ENCODE measurements around the gene CCR6.

CCR6 gene

GRCh38 chr6:167143041-167143440 is 20.1 kb downstream of the CCR6 start:
- H3K4me1 ChIP-seq (ENCODE audit: control insufficient read depth, insufficient read depth, low read length, unreplicated experiment) = no peaks in the 10 kb centered on the region
- H3K36me3 ChIP-seq (ENCODE audit: insufficient read depth, low read length) = no peaks in the 10 kb centered on the region
- H3K4me3 ChIP-seq (ENCODE audit: low read depth, low read length) = no peak overlapping the region
- H2AFZ ChIP-seq (ENCODE audit: low read length, unreplicated experiment) = no peak overlapping the region
- no peak overlapping the region for H3K27ac ChIP-seq (ENCODE audit: low read depth, low read length)
- H3K27me3 ChIP-seq (ENCODE audit: insufficient read depth, low read length) = peaks cover 4% of the 10 kb centered on the region; the same call in 1 of the 2 replicates
- H3K79me2 ChIP-seq (ENCODE audit: control insufficient read depth, insufficient read depth, low read length, unreplicated experiment) = no peaks in the 10 kb centered on the region

GRCh38 chr6:167145461-167145860 is 22.6 kb downstream of the CCR6 start:
- Histone ChIP-seq H3K79me2 (ENCODE audit: control insufficient read depth, insufficient read depth, low read length, unreplicated experiment) (no peaks in the 10 kb centered on the region), H3K27ac (ENCODE audit: low read depth, low read length) (no peak overlapping the region), H3K27me3 (ENCODE audit: insufficient read depth, low read length) (peaks cover 4% of the 10 kb centered on the region; the same call in 1 of the 2 replicates), H3K36me3 (ENCODE audit: insufficient read depth, low read length) (no peaks in the 10 kb centered on the region), H3K4me1 (ENCODE audit: control insufficient read depth, insufficient read depth, low read length, unreplicated experiment) (no peaks in the 10 kb centered on the region), H3K4me3 (ENCODE audit: low read depth, low read length) (no peak overlapping the region), H2AFZ (ENCODE audit: low read length, unreplicated experiment) (no peak overlapping the region)

DNA sequence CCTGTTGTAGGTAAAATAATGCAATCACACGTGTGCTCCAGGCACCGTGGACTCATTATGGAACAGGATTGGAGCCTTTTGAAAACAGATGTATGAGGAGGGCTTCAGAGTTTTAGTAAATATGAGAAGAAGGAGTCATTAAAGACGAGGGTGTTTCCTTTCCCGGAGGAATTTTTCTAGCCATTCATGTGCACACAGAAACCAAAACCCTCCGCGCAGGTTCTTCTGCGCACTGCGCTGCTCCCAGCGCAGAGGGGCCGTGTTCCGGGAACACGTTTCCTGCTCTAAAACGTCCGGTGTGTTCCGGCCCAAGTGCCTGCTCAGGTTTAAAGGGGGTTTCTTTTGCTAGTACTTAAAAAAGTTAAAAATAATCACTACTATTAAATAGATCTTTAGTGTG is 23.2 kb downstream of the CCR6 start:
- Histone ChIP-seq H3K79me2 (ENCODE audit: control insufficient read depth, insufficient read depth, low read length, unreplicated experiment) (no peaks in the 10 kb centered on the region), H3K27ac (ENCODE audit: low read depth, low read length) (no peak overlapping the region), H2AFZ (ENCODE audit: low read length, unreplicated experiment) (no peak overlapping the region), H3K4me1 (ENCODE audit: control insufficient read depth, insufficient read depth, low read length, unreplicated experiment) (no peaks in the 10 kb centered on the region), H3K27me3 (ENCODE audit: insufficient read depth, low read length) (peaks cover 4% of the 10 kb centered on the region; the same call in 1 of the 2 replicates), H3K36me3 (ENCODE audit: insufficient read depth, low read length) (no peaks in the 10 kb centered on the region), H3K4me3 (ENCODE audit: low read depth, low read length) (no peak overlapping the region)

DNA sequence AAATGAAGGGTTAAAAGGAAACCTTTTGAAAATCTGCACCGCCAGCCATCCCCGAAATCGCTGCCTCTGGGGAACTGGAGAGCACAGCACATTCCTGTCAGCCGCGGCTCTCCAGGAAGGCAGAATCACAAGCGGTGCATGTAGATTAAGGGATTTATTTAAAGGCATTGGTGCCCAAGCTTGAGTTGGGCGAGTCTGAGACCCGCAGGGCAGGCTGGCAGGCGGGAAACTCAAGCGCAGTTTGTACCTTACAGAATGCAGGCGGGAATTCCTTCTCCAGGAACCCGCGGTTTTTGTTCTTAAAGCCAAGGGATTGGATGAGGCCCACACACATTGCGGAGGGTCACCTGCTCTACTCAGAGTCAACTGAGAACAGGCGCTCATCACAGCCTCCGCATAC is 24.1 kb downstream of the CCR6 start:
- H3K36me3 ChIP-seq (ENCODE audit: insufficient read depth, low read length) = no peaks in the 10 kb centered on the region
- no peak overlapping the region for H2AFZ ChIP-seq (ENCODE audit: low read length, unreplicated experiment)
- no peaks in the 10 kb centered on the region for H3K79me2 ChIP-seq (ENCODE audit: control insufficient read depth, insufficient read depth, low read length, unreplicated experiment)
- peaks cover 4% of the 10 kb centered on the region; the same call in 1 of the 2 replicates for H3K27me3 ChIP-seq (ENCODE audit: insufficient read depth, low read length)
- no peaks in the 10 kb centered on the region for H3K4me1 ChIP-seq (ENCODE audit: control insufficient read depth, insufficient read depth, low read length, unreplicated experiment)
- no peak overlapping the region for H3K4me3 ChIP-seq (ENCODE audit: low read depth, low read length)
- H3K27ac ChIP-seq (ENCODE audit: low read depth, low read length) = no peak overlapping the region

DNA sequence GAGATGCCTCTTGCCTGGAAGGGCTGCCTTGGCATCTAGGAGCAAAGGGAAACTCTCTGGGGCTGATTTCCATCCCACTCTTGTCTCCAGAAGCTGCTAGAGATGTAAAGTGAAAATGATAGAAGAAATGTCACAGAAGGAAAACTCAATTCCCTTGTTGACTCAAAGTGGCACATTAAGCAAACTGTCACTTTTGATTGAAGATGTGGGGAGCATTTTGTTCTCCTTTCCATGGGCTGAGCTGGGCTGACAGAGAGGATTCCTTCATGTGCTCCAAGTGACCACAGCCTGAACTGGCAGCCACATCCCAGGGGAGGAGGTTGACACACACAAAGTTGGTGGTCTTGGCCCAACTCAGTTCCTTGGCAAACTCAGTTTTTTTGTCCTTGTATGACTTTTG is 25.1 kb downstream of the CCR6 start:
- Histone ChIP-seq H3K36me3 (ENCODE audit: insufficient read depth, low read length) (no peaks in the 10 kb centered on the region), H3K4me1 (ENCODE audit: control insufficient read depth, insufficient read depth, low read length, unreplicated experiment) (no peaks in the 10 kb centered on the region), H3K27ac (ENCODE audit: low read depth, low read length) (no peak overlapping the region), H2AFZ (ENCODE audit: low read length, unreplicated experiment) (no peak overlapping the region), H3K79me2 (ENCODE audit: control insufficient read depth, insufficient read depth, low read length, unreplicated experiment) (no peaks in the 10 kb centered on the region), H3K4me3 (ENCODE audit: low read depth, low read length) (no peak overlapping the region), H3K27me3 (ENCODE audit: insufficient read depth, low read length) (peaks cover 4% of the 10 kb centered on the region; the same call in 1 of the 2 replicates)

DNA sequence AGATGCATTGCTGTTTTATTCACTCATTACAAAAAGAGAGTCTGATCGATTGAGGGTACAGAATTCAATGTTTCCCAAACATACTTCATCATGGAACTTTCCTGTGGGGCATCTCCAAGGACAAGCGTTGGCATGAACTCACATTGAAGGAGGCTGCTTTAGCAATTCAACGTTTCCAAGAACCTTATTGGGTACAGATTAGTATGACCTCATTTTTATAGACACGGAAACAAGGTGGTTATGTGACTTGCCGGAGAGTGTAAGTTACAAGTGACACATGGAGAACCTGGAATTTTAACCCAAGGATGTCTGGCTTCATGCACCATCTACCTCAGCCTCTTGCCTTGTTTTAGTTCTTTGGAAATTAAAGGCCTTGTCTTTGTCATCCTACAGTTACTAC is 26.1 kb downstream of the CCR6 start:
- H3K36me3 ChIP-seq (ENCODE audit: insufficient read depth, low read length) = no peaks in the 10 kb centered on the region
- no peaks in the 10 kb centered on the region for H3K4me1 ChIP-seq (ENCODE audit: control insufficient read depth, insufficient read depth, low read length, unreplicated experiment)
- H3K27ac ChIP-seq (ENCODE audit: low read depth, low read length) = no peak overlapping the region
- no peaks in the 10 kb centered on the region for H3K79me2 ChIP-seq (ENCODE audit: control insufficient read depth, insufficient read depth, low read length, unreplicated experiment)
- H3K27me3 ChIP-seq (ENCODE audit: insufficient read depth, low read length) = peaks cover 4% of the 10 kb centered on the region; the same call in 1 of the 2 replicates
- no peak overlapping the region for H3K4me3 ChIP-seq (ENCODE audit: low read depth, low read length)
- no peak overlapping the region for H2AFZ ChIP-seq (ENCODE audit: low read length, unreplicated experiment)

DNA sequence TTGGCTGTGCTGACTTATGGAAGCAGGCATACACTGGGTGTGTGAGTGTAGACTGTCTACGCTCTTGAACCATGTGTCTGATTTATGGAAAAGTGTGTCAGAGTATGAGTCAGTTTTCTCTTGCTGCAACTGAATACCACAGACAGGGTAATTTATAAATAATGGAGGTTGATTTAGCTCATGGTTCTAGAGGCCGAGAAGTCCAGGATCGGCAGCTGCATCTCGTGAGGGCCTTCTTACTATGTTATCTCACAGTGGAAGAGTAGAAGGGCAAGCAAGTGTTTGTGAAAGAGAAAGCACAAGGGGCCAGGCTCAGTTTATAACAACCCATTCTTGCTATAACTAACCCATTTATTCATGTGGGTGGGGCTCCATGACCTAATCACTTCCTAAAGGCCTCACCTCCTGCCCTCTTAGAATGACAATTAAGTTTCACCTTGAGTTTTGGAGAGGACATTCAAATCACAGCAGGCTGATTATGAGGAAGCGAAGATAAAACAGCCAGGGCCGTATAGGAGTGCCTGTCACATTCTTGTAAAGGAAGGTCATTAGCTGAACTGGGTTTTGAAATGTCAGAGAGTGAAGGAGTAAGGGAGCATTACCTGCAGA is 28.1 kb downstream of the CCR6 start:
- Histone ChIP-seq H3K27me3 (ENCODE audit: insufficient read depth, low read length) (peaks cover 4% of the 10 kb centered on the region; the same call in 1 of the 2 replicates), H3K36me3 (ENCODE audit: insufficient read depth, low read length) (no peaks in the 10 kb centered on the region), H3K79me2 (ENCODE audit: control insufficient read depth, insufficient read depth, low read length, unreplicated experiment) (no peaks in the 10 kb centered on the region), H2AFZ (ENCODE audit: low read length, unreplicated experiment) (no peak overlapping the region), H3K4me3 (ENCODE audit: low read depth, low read length) (no peak overlapping the region), H3K27ac (ENCODE audit: low read depth, low read length) (no peak overlapping the region), H3K4me1 (ENCODE audit: control insufficient read depth, insufficient read depth, low read length, unreplicated experiment) (no peaks in the 10 kb centered on the region)

DNA sequence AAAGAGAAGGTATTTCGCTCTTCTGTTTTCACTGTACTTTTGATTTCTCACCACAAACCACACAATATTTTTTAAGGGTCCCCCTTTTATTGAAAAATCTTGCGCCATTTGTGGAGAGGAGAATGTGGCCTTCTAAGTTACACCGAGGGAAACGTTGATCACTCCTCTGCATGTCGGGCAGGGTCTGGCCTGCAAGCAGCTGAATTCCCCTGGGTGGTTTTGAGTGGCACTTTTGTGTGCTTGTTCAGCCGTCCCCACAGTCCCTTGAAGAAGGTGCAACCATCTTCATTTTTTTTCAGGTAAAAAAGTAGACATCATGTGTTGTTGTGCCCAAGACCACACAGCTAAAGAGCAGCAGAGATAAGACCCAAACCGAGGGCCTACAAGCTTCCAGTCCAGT is 28.8 kb downstream of the CCR6 start:
- Histone ChIP-seq H3K4me3 (ENCODE audit: low read depth, low read length) (no peak overlapping the region), H3K36me3 (ENCODE audit: insufficient read depth, low read length) (no peaks in the 10 kb centered on the region), H3K27ac (ENCODE audit: low read depth, low read length) (no peak overlapping the region), H2AFZ (ENCODE audit: low read length, unreplicated experiment) (no peak overlapping the region), H3K79me2 (ENCODE audit: control insufficient read depth, insufficient read depth, low read length, unreplicated experiment) (no peaks in the 10 kb centered on the region), H3K27me3 (ENCODE audit: insufficient read depth, low read length) (peaks cover 4% of the 10 kb centered on the region; the same call in 1 of the 2 replicates), H3K4me1 (ENCODE audit: control insufficient read depth, insufficient read depth, low read length, unreplicated experiment) (no peaks in the 10 kb centered on the region)

- no peak overlapping the region for H3K4me3 ChIP-seq (ENCODE audit: low read depth, low read length)
- H3K27me3 ChIP-seq (ENCODE audit: insufficient read depth, low read length) = no peaks in the 10 kb centered on the region
- H3K27ac ChIP-seq (ENCODE audit: low read depth, low read length) = no peak overlapping the region
- H2AFZ ChIP-seq (ENCODE audit: low read length, unreplicated experiment) = no peak overlapping the region
- no peaks in the 10 kb centered on the region for H3K36me3 ChIP-seq (ENCODE audit: insufficient read depth, low read length)
- H3K79me2 ChIP-seq (ENCODE audit: control insufficient read depth, insufficient read depth, low read length, unreplicated experiment) = no peaks in the 10 kb centered on the region
- H3K4me1 ChIP-seq (ENCODE audit: control insufficient read depth, insufficient read depth, low read length, unreplicated experiment) = no peaks in the 10 kb centered on the region
These were observed 30.0 kb downstream of the CCR6 start for GRCh38 chr6:167152862-167153261.

DNA sequence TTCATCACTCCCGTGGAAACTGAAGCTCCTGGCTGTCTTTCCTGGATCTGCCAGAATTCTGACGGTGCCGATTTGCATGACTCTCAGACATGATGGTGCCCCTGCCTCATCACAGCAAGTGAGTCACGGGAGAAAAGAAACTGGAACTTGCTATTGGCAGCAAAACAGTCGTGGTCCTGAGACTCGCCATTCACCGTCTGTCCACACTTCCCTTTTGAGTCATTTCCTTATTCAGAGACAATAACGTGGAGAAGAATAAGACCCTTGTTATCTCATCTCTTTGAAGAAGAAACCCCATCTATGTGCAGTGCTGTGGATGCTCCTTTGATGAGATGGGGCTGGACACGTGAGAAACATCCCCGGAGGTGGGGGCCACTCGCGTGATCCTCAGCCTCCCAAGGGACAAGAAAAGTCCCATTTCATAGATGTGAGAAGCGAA is 30.6 kb downstream of the CCR6 start:
- H3K27me3 ChIP-seq (ENCODE audit: insufficient read depth, low read length) = no peaks in the 10 kb centered on the region
- no peak overlapping the region for H2AFZ ChIP-seq (ENCODE audit: low read length, unreplicated experiment)
- no peaks in the 10 kb centered on the region for H3K4me1 ChIP-seq (ENCODE audit: control insufficient read depth, insufficient read depth, low read length, unreplicated experiment)
- no peaks in the 10 kb centered on the region for H3K36me3 ChIP-seq (ENCODE audit: insufficient read depth, low read length)
- H3K27ac ChIP-seq (ENCODE audit: low read depth, low read length) = no peak overlapping the region
- H3K4me3 ChIP-seq (ENCODE audit: low read depth, low read length) = no peak overlapping the region
- H3K79me2 ChIP-seq (ENCODE audit: control insufficient read depth, insufficient read depth, low read length, unreplicated experiment) = no peaks in the 10 kb centered on the region

DNA sequence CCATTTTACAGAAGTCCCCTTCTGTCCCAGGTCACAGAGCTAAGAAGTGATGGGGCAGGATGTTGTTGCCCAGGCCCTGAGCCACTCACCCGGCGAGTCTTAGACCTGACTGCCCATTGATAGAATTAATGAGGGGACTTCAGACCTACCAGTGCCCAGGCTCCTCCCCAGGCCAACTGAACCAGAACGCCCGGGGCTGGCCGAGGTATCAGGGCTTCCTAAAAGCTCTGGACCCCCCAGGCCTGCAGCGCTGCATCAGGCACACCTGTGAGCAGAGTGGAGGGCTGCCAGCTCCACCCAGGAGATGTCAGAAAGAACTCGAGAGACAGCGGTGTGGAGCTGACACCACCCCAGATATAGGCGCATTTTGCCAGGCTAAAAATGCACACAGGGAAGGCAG is 31.4 kb downstream of the CCR6 start:
- Histone ChIP-seq H3K27ac (ENCODE audit: low read depth, low read length) (no peak overlapping the region), H3K4me3 (ENCODE audit: low read depth, low read length) (no peak overlapping the region), H3K27me3 (ENCODE audit: insufficient read depth, low read length) (no peaks in the 10 kb centered on the region), H3K79me2 (ENCODE audit: control insufficient read depth, insufficient read depth, low read length, unreplicated experiment) (no peaks in the 10 kb centered on the region), H3K4me1 (ENCODE audit: control insufficient read depth, insufficient read depth, low read length, unreplicated experiment) (no peaks in the 10 kb centered on the region), H3K36me3 (ENCODE audit: insufficient read depth, low read length) (no peaks in the 10 kb centered on the region), H2AFZ (ENCODE audit: low read length, unreplicated experiment) (no peak overlapping the region)
